MV-4-11 (cell line): ENCODE data around the gene SPHKAP.
A peak's percentile ranks its signal among the peaks of the same experiment; 100 is the strongest.
"Not testable (repeated sequence)": the region's sequence is repeated elsewhere in the genome, so short reads cannot be mapped to it uniquely, and the experiment has no call there.

Experiments
- DNase-seq: peaks from one replicate; lab custom pipeline; 2025; lab: John Stamatoyannopoulos, UW

SPHKAP gene

GRCh38 chr2:228023619-228024018 lies 157.9 kb downstream of the SPHKAP start:
- DNase-seq: no peak

GRCh38 chr2:228018311-228018710 lies 163.2 kb downstream of the SPHKAP start:
- no peak for DNase-seq

- DNase-seq: no peak
Observed at GRCh38 chr2:228017784-228018183, 163.7 kb downstream of the SPHKAP start.

- DNase-seq: no peak
Observed at GRCh38 chr2:228016402-228016801, 165.1 kb downstream of the SPHKAP start.

- no peak for DNase-seq
Observed at GRCh38 chr2:228015741-228016140, 165.7 kb downstream of the SPHKAP start.

GRCh38 chr2:227996366-227996765 lies 185.1 kb downstream of the SPHKAP start:
- DNase-seq: no peak

GRCh38 chr2:227990937-227991336 lies 190.6 kb downstream of the SPHKAP start:
- DNase-seq: no peak

GRCh38 chr2:227973241-227973640 lies 208.2 kb downstream of the SPHKAP start:
- no peak for DNase-seq

GRCh38 chr2:227971619-227972230 lies 209.8 kb downstream of the SPHKAP start:
- DNase-seq: no peak

- DNase-seq: no peak
Observed at GRCh38 chr2:227960317-227960716, 221.2 kb downstream of the SPHKAP start.

- no peak for DNase-seq
Observed at GRCh38 chr2:227942965-227943364, 238.5 kb downstream of the SPHKAP start.

GRCh38 chr2:227942021-227942420 lies 239.5 kb downstream of the SPHKAP start:
- DNase-seq: peak; percentile 13

- peak; percentile 30 for DNase-seq
Observed at GRCh38 chr2:227939271-227940027, 242.0 kb downstream of the SPHKAP start.

GRCh38 chr2:227936249-227936648 lies 245.2 kb downstream of the SPHKAP start:
- not testable (repeated sequence) for DNase-seq

- no peak for DNase-seq
Observed at GRCh38 chr2:227933884-227934283, 247.6 kb downstream of the SPHKAP start.

GRCh38 chr2:227932403-227932802 lies 249.1 kb downstream of the SPHKAP start:
- DNase-seq: no peak

GRCh38 chr2:227932001-227932400 lies 249.5 kb downstream of the SPHKAP start:
- DNase-seq: no peak
